C4-2B (cell line): ENCODE measurements around the gene YIPF3.

Source experiments
- H3K27ac ChIP-seq: fragments of 450-650 bp; 2 replicates; pipeline ENCODE4 v1.5.1; 2017
- ZFX ChIP-seq: fragments of 450-650 bp; IDR thresholded peaks from 2 replicates; pipeline ENCODE4 v1.6.1; 2017
- TF ChIP-seq, protein P1 (sequence below): fragments of 450-650 bp; conservative IDR thresholded peaks from 2 replicates; pipeline ENCODE4 v1.5.1; 2017; ENCODE audit warnings: mild to moderate bottlenecking

The YIPF3 gene

GRCh38 chr6:43508481-43509141 lies 8.1 kb downstream of the YIPF3 start:
- TF ChIP-seq ZFX: no peak
- TF ChIP-seq, protein P1, sequence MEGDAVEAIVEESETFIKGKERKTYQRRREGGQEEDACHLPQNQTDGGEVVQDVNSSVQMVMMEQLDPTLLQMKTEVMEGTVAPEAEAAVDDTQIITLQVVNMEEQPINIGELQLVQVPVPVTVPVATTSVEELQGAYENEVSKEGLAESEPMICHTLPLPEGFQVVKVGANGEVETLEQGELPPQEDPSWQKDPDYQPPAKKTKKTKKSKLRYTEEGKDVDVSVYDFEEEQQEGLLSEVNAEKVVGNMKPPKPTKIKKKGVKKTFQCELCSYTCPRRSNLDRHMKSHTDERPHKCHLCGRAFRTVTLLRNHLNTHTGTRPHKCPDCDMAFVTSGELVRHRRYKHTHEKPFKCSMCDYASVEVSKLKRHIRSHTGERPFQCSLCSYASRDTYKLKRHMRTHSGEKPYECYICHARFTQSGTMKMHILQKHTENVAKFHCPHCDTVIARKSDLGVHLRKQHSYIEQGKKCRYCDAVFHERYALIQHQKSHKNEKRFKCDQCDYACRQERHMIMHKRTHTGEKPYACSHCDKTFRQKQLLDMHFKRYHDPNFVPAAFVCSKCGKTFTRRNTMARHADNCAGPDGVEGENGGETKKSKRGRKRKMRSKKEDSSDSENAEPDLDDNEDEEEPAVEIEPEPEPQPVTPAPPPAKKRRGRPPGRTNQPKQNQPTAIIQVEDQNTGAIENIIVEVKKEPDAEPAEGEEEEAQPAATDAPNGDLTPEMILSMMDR: no peak
- no peak overlapping the region for H3K27ac ChIP-seq

DNA sequence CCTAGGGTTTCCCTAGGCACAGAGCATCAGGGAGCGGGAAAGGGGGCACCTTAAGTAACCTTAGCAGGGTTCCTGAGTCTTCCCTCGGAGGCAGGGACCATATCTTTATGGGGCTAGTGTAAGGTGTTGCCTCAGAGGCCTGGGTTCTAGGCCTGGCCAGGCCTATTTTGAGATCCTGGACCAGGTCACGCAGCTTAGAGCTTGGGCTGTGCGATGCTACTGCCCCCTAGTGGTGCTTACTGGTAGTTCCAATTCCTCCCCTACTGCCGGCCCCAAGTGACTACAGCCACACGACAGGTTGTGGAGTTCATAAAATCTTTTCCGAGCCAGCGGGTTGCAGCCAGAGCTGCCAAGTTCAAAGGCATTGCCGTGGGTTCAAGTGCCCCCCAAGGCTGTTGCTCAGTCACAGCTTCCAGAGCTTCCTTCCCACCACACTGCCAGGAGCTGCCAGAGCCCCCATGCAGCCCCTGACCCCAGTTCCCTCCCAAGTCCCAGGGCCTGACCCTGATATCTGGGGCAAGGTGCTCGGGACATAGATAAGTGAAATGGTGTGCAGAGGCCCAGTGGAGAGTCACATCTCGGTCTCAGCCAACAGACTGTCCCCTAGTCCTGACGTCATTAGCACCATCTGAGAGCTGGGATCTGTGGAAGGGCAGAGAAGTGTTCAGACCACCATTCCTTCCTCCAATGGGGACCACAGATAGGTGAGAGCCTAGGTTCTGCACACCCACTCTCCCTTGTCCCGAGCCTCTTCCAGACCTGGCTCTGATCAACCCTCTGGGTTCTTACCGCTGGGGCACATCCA lies 9.9 kb downstream of the YIPF3 start:
- no peak overlapping the region for H3K27ac ChIP-seq
- TF ChIP-seq, protein P1: peak; percentile 97
- no peak for TF ChIP-seq ZFX

GRCh38 chr6:43506171-43506570 lies 10.6 kb downstream of the YIPF3 start:
- TF ChIP-seq, protein P1: no peak
- TF ChIP-seq ZFX: no peak
- H3K27ac ChIP-seq: no peak overlapping the region

- H3K27ac ChIP-seq: no peak overlapping the region
- TF ChIP-seq ZFX: no peak
- TF ChIP-seq, protein P1: no peak
Measured at GRCh38 chr6:43505718-43506117, 11.0 kb downstream of the YIPF3 start.

- no peak for TF ChIP-seq ZFX
- TF ChIP-seq, protein P1: no peak
- no peak overlapping the region for H3K27ac ChIP-seq
Measured at GRCh38 chr6:43504756-43505593, 11.8 kb downstream of the YIPF3 start.

DNA sequence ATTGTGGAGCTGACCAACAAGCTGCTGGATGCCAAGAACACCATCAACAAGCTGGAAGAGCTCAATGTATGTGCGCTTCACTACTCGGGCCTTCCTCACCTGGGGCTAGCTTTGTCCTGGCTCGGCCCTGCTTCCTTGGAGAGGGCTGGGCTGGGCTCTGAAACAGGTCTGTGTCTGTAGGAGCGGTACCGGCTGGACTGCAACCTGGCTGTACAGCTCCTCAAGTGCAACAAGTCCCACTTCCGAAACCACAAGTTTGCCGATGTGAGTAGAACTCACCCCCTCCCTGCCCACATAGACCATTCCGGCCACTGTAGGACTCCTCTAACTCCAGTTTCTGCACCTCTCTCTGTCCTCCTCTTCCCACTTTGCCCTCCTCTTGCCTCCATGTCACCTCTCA lies 13.3 kb downstream of the YIPF3 start:
- no peak for TF ChIP-seq ZFX
- TF ChIP-seq, protein P1: no peak
- H3K27ac ChIP-seq: no peak overlapping the region

DNA sequence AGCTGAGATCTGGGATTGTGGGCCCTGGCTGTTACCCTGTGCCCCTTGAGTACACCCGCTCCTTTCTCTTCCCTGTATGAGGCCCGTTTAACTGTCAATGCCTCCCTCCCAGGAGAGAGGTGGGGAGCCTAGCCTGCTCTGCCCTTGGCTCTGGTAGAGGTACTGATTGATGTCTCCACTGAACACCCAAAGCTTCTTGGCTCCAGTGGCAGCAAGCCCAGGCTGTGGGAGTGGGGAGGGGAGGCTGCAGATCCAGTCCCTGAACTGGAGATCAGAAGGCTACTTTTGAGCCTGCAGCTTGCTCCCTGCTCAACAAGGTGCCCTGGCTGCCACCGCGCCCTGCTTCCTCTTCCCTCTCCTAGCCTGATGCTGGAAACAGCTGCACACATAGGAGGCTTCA lies 14.1 kb downstream of the YIPF3 start:
- no peak overlapping the region for H3K27ac ChIP-seq
- TF ChIP-seq ZFX: no peak
- TF ChIP-seq, protein P1: no peak
